SKM-1 (cell line): ENCODE data around the gene PCDHB13.
"Not testable (repeated sequence)": the region's sequence is repeated elsewhere in the genome, so short reads cannot be mapped to it uniquely, and the experiment has no call there.

Experiments used
- DNase-seq: peaks from one replicate; lab custom pipeline; 2025; ENCODE audit not compliant: unreplicated experiment; lab: John Stamatoyannopoulos, UW

The PCDHB13 gene

DNA sequence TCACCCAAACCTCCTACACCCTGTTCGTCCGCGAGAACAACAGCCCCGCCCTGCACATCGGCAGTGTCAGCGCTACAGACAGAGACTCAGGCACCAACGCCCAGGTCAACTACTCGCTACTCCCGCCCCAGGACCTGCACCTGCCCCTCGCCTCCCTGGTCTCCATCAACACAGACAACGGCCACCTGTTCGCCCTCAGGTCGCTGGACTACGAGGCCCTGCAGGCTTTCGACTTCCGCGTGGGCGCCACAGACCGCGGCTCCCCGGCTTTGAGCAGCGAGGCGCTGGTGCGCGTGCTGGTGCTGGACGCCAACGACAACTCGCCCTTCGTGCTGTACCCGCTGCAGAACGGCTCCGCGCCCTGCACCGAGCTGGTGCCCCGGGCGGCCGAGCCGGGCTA lies 12.6 kb upstream of the PCDHB13 start:
- not testable (repeated sequence) for DNase-seq

DNA sequence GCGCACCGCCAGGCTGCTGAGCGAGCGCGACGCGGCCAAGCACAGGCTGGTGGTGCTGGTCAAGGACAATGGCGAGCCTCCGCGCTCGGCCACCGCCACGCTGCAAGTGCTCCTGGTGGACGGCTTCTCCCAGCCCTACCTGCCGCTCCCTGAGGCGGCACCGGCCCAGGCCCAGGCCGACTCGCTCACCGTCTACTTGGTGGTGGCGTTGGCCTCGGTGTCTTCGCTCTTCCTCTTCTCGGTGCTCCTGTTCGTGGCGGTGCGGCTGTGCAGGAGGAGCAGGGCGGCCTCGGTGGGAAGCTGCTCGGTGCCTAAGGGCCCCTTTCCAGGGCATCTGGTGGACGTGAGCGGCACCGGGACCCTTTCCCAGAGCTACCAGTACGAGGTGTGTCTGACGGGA lies 12.1 kb upstream of the PCDHB13 start:
- not testable (repeated sequence) for DNase-seq

DNA sequence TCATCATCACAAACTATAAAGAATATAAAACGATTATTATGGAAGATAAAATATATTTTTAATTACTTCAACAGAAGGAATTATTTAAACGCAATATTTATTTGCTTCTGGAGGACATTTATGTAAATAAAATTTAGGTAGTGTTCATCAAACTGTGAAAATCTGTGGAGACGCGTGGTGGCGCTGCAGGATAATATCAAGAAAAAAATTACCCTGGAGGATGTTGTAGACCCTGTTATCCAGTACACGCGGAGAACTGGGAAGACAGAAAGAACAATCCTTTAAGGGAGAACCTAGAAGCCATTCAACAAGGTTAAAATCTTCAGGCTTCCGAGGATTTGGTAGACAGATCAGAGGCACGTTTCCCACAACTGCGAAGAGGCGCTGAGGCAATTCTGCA lies 5.2 kb upstream of the PCDHB13 start, which contains the start of gene PCDHB12:
Gene PCDHB12, plus strand, starts transcription at position 242 of the 400 bp plus-strand sequence. CDS start 189 bp downstream, outside the sequence.
- no peak for DNase-seq

GRCh38 chr5:141210281-141210680 lies 3.4 kb upstream of the PCDHB13 start:
- DNase-seq, result not testable (repeated sequence)

GRCh38 chr5:141210849-141211248 lies 2.9 kb upstream of the PCDHB13 start:
- not testable (repeated sequence) for DNase-seq

GRCh38 chr5:141214583-141214982 lies 864 bp downstream of the PCDHB13 start:
- not testable (repeated sequence) for DNase-seq

- not testable (repeated sequence) for DNase-seq
These were observed 1.8 kb downstream of the PCDHB13 start for GRCh38 chr5:141215504-141215903.

- not testable (repeated sequence) for DNase-seq
These were observed 2.3 kb downstream of the PCDHB13 start for GRCh38 chr5:141216035-141216434.

- no peak for DNase-seq
These were observed 9.5 kb downstream of the PCDHB13 start, which contains the start of gene PCDHB14 for GRCh38 chr5:141223112-141223783. Gene PCDHB14, plus strand, starts transcription at chr5:141223343. Its CDS starts 163 bp downstream, at chr5:141223506.

- not testable (repeated sequence) for DNase-seq
These were observed 11.1 kb downstream of the PCDHB13 start for GRCh38 chr5:141224844-141225243.

DNA sequence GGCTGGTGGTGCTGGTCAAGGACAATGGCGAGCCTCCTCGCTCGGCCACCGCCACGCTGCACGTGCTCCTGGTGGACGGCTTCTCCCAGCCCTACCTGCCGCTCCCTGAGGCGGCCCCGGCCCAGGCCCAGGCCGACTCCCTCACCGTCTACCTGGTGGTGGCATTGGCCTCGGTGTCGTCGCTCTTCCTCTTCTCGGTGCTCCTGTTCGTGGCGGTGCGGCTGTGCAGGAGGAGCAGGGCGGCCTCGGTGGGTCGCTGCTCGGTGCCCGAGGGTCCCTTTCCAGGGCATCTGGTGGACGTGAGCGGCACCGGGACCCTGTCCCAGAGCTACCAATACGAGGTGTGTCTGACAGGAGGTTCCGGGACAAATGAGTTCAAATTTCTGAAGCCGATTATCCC lies 11.7 kb downstream of the PCDHB13 start:
- not testable (repeated sequence) for DNase-seq

- no peak for DNase-seq
These were observed 20.5 kb downstream of the PCDHB13 start for GRCh38 chr5:141234109-141234667.

DNA sequence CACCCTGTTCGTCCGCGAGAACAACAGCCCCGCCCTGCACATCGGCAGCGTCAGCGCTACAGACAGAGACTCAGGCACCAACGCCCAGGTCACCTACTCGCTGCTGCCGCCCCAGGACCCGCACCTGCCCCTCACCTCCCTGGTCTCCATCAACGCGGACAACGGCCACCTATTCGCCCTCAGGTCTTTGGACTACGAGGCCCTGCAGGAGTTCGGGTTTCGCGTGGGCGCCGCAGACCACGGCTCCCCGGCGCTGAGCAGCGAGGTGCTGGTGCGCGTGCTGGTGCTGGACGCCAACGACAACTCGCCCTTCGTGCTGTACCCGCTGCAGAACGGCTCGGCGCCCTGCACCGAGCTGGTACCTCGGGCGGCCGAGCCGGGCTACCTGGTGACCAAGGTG lies 22.2 kb downstream of the PCDHB13 start:
- DNase-seq, result not testable (repeated sequence)

GRCh38 chr5:141236516-141237313 lies 23.0 kb downstream of the PCDHB13 start:
- no peak for DNase-seq

DNA sequence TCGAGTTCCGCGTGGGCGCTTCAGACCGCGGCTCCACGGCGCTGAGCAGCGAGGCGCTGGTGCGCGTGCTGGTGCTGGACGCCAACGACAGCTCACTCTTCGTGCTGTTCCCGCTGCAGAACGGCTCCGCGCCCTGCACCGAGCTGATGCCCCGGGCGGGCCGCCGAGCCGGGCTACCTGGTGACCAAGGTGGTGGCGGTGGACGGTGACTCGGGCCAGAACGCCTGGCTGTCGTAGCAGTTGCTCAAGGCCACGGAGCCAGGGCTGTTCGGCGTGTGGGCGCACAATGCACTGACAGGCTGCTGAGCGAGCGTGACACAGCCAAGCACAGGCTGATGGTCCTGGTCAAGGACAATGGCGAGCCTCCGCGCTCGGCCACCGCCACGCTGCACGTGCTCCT lies 27.8 kb downstream of the PCDHB13 start:
- no peak for DNase-seq

- no peak for DNase-seq
These were observed 31.6 kb downstream of the PCDHB13 start, which contains the start of gene PCDHB15 for GRCh38 chr5:141245250-141245717. Gene PCDHB15, plus strand, starts transcription at chr5:141245395. Its CDS starts 184 bp downstream, at chr5:141245579.

DNA sequence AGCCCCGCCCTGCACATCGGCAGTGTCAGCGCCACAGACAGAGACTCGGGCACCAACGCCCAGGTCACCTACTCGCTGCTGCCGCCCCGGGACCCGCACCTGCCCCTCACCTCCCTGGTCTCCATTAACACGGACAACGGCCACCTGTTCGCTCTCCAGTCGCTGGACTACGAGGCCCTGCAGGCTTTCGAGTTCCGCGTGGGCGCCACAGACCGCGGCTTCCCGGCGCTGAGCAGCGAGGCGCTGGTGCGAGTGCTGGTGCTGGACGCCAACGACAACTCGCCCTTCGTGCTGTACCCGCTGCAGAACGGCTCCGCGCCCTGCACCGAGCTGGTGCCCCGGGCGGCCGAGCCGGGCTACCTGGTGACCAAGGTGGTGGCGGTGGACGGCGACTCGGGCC lies 33.3 kb downstream of the PCDHB13 start:
- not testable (repeated sequence) for DNase-seq

GRCh38 chr5:141247434-141247833 lies 33.7 kb downstream of the PCDHB13 start:
- not testable (repeated sequence) for DNase-seq

DNA sequence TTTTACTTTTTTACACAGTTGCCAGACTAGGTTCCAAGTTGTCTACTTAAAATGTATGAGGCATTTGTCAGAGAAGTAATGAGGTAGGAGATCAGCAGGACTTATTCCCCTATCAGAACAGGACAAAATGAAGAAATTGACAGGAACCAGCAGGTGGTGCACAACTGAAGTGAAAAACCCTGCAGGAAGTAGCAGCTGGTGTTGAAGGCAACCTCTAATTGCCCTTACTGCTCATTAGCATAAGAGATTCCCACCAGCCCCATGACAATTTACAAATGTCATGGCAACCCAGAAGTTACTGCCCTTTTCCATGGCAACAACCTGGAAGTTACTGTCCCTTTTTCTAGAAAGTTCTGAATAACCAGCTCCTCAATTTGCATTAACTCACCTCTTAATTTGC lies 36.9 kb downstream of the PCDHB13 start:
- no peak for DNase-seq

DNA sequence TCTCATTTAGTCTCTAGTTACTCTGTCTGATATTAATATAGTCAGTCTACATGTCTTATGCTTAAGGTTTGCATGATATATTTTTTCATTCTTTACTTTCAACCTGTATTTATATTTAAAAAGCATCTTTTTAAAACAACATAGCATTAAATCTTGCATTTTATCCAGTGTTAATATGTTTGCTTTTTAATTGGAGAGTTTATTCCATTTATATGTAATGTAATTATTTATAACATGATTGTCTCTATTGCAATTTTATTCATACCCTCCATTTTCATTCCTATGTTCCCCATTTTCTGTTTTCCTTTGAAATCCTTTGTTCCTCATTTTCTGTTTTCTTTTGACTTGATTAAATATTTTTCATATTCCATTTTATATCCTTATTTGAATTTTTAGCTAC lies 44.7 kb downstream of the PCDHB13 start:
- DNase-seq, result no peak

DNA sequence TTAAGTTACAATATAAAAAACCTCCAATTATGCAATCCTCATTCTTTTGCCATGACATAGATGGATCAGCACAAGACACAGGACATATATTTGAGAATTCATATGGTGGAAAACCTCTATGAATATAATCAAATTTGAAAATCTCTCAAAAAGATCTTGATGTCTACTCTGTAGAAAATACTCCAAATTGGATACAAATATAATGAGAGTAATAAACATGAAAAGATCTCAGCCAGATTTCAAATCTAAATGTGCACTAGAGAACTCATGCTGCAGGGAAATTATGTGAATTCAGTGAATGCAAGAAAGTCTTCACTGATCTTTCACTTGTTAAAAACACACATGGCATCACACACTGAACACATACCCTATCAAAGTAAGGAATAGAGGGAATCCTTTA lies 45.2 kb downstream of the PCDHB13 start:
- DNase-seq, result no peak
